Lung (tissue), 12 donors: ENCODE results near the gene PTGES2. TPM values are rescaled to one million over a fixed set of nuclear protein-coding genes. Genes with fewer than 3 reads are reported as not detected.

Source experiments
- ATAC-seq: fragments of 200-7000 bp; cut with Tn5 transposase; one replicate; pipeline ENCODE4 v1.9.1; 2020; ENCODE audit warnings: moderate number of reproducible peaks; ENCODE audit not compliant: insufficient read depth, low FRiP score
- DNase-seq, 3 donors: peaks; one replicate each; pipeline ENCODE4 v3.0.0-alpha.2; 2013 to 2017
- H3K27ac ChIP-seq, 2 donors: one replicate each; pipeline ENCODE4 v1.5.1; 2013; ENCODE audit warnings: mild to moderate bottlenecking in 2 of 2, moderate library complexity in 2 of 2, control low read depth in 1 of 2, inconsistent platforms in 1 of 2, low read depth in 1 of 2, low read length in 1 of 2
- H3K27me3 ChIP-seq, 3 donors: one replicate each; pipeline ENCODE4 v1.5.1; 2013; ENCODE audit warnings: low read length in 2 of 3; ENCODE audit not compliant: control insufficient read depth in 3 of 3, insufficient read depth in 3 of 3
- H3K36me3 ChIP-seq, 4 donors: one replicate each; pipeline ENCODE4 v1.5.1; 2013; ENCODE audit warnings: low read length in 4 of 4, mild to moderate bottlenecking in 1 of 4, moderate library complexity in 1 of 4; ENCODE audit not compliant: control insufficient read depth in 4 of 4, insufficient read depth in 4 of 4
- H3K4me1 ChIP-seq, 5 donors: one replicate each; pipeline ENCODE4 v1.5.1; 2013; ENCODE audit warnings: low read length in 5 of 5, mild to moderate bottlenecking in 2 of 5, moderate library complexity in 1 of 5; ENCODE audit not compliant: control insufficient read depth in 5 of 5, insufficient read depth in 5 of 5
- H3K4me3 ChIP-seq: one replicate; pipeline ENCODE4 v1.5.1; 2013; ENCODE audit warnings: mild to moderate bottlenecking, control low read depth, moderate library complexity
- H3K9ac ChIP-seq, 2 donors: one replicate each; pipeline ENCODE4 v1.5.1; 2013; ENCODE audit warnings: low read length in 2 of 2, control low read depth in 1 of 2; ENCODE audit not compliant: insufficient read depth in 1 of 2
- H3K9me3 ChIP-seq, 4 donors: one replicate each; pipeline ENCODE4 v1.5.1; 2013; ENCODE audit warnings: low read length in 3 of 4, mild to moderate bottlenecking in 1 of 4, moderate library complexity in 1 of 4; ENCODE audit not compliant: control insufficient read depth in 4 of 4, insufficient read depth in 3 of 4
- WGBS, 2 donors: extraction: QIAGEN DNeasy Blood & Tissue Kit; methylation state at CpG; one replicate each; pipeline ENCODE4 v1.1.7; 2013; 5-methylcytosine and 5-hydroxymethylcytosine counted together
- polyA plus RNA-seq, 2 donors: library from polyadenylated mRNA; stranded (reverse); fragments of 200-250 nt; gene quantifications; one replicate each; pipeline ENCODE4 v1.2.1, GENCODE V29; 2013
- total RNA-seq, 2 donors: library from RNA; depleted of rRNA in 1 of 2; stranded (reverse); fragments of >200 nt in 1 of 2; gene quantifications; one replicate each; pipeline ENCODE4 v1.2.1, GENCODE V29; 2014 to 2021
- TF ChIP-seq, protein P1 (sequence below): IDR thresholded peaks from 2 replicates; pipeline ENCODE4 v1.5.1; 2012; ENCODE audit warnings: mild to moderate bottlenecking; ENCODE audit errors: control extremely low read depth, extremely low read depth
- donor health status: control.
- donor health status: control.
- donor health status: Bipolar disorder and iron deficiency.
- donor health status: healthy.
- donor health status: DM: yes; HTN: yes; CAD: no.

The PTGES2 gene
- total and polyA plus RNA-seq, 4 donors, result 42.0 to 66.8 (median 54.7) TPM

DNA sequence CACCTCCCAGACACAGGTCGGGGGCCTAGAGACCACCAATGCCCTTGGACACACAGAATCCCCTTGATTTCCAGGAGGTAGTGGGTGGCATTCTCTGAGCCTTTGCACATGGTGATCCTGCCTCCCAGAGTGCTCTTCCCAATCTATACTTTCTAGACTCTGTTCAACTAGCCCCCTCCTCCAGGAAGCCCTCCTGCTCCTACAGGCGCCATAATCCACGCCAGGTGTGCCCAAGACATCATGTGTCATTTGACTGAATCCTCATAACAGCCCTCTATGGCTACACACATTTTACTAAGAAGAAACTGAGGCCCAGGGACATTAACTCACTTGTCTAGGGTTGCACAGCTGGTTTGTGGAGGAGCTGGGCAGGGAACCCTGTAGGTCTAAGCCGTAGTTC, 39.7 kb upstream of the PTGES2 start:
- H3K36me3 ChIP-seq, result peaks cover 22 to 61% (median 38%) of the 10 kb centered on the region in 4 donors
- H3K27ac ChIP-seq, result no peak overlapping the region
- 97% methylated on average over 4 of the region's 4 CpGs for WGBS, 2 donors

DNA sequence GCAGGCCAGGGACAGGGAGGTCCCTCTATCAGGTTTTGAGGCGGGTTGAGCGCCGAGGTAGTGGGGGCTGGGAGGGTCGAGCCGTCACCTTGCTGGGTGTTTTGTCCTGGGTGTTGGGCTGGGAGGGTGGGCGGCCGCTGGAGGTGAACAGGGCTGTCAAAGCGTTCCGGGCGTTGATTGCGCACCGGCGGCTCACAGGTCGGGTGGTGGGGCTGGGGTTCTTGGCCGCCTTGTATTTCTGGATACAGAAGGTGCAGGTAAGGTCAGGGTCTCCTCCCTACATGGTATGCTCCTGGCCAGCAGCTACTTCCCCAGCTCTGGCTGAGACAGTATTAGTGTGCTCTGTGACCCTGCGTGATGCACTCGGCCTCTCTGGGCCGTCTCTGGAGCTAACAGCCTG, 38.6 kb upstream of the PTGES2 start:
- Histone ChIP-seq H3K27me3 (no peaks in the 10 kb centered on the region), H3K9ac (no peak overlapping the region), H3K9me3 (no peaks in the 10 kb centered on the region), H3K27ac (no peak overlapping the region), H3K36me3 (peaks cover 22 to 65% (median 37%) of the 10 kb centered on the region in 4 donors), H3K4me3 (no peak overlapping the region), H3K4me1 (peaks cover 0 to 2% (median 0%) of the 10 kb centered on the region in 5 donors)
- no peak for DNase-seq
- ATAC-seq, result no peak
- TF ChIP-seq, protein P1, sequence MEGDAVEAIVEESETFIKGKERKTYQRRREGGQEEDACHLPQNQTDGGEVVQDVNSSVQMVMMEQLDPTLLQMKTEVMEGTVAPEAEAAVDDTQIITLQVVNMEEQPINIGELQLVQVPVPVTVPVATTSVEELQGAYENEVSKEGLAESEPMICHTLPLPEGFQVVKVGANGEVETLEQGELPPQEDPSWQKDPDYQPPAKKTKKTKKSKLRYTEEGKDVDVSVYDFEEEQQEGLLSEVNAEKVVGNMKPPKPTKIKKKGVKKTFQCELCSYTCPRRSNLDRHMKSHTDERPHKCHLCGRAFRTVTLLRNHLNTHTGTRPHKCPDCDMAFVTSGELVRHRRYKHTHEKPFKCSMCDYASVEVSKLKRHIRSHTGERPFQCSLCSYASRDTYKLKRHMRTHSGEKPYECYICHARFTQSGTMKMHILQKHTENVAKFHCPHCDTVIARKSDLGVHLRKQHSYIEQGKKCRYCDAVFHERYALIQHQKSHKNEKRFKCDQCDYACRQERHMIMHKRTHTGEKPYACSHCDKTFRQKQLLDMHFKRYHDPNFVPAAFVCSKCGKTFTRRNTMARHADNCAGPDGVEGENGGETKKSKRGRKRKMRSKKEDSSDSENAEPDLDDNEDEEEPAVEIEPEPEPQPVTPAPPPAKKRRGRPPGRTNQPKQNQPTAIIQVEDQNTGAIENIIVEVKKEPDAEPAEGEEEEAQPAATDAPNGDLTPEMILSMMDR, result no peak
- 96% methylated on average over 18 of the region's 18 CpGs for WGBS, 2 donors

More for the DNA sequence above, 39.7 kb upstream of the PTGES2 start:
- H3K9ac ChIP-seq, result no peak overlapping the region
- TF ChIP-seq, protein P1, result no peak
- H3K4me1 ChIP-seq, result no peaks in the 10 kb centered on the region
- DNase-seq (no peak), ATAC-seq (no peak)
- H3K27me3 ChIP-seq, result no peaks in the 10 kb centered on the region
- no peak overlapping the region for H3K4me3 ChIP-seq
- no peaks in the 10 kb centered on the region for H3K9me3 ChIP-seq

DNA sequence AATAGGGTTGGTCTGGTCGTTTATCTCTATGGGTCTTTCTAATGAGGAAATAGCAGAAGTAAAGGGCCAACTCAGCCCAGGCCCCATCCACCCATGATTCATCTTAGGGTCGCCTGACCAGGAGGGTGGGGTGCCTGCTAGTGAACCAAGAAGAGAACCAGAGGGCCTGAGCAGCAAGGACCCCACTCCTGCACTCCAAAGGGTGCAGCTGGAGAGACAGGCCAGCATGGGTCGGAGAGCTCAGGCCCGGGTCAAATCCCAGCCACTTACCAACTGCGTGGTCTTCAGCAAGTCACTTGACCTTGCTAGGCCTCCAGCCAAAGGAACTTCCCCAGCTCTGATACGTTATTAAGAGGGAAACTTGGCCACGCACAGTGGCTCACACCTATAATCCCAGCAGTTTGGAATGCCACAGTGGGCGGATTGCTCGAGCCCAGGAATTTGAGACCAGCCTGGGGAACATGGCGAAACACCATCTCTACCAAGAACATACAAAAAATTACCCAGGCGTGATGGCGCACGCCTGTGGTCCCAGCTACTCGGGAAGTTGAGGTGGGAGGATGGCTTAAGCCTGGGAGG, 36.9 kb upstream of the PTGES2 start:
- 79 to 81% methylated on average over 14 of the region's 14 CpGs for WGBS, 2 donors
- peaks cover 16 to 56% (median 32%) of the 10 kb centered on the region in 4 donors for H3K36me3 ChIP-seq
- TF ChIP-seq, protein P1, result no peak

More for the DNA sequence above, 36.9 kb upstream of the PTGES2 start:
- no peak overlapping the region for H3K4me3 ChIP-seq
- peaks cover 0 to 14% (median under 1%) of the 10 kb centered on the region in 5 donors for H3K4me1 ChIP-seq
- no peak for ATAC-seq
- H3K27me3 ChIP-seq, result no peaks in the 10 kb centered on the region
- no peak for DNase-seq
- no peak overlapping the region for H3K9ac ChIP-seq
- no peaks in the 10 kb centered on the region for H3K9me3 ChIP-seq
- no peak overlapping the region for H3K27ac ChIP-seq
